Activated T-cell treated with anti-CD3 and anti-CD28 coated beads, Interleukin-2, amount 50 U/mL, for 4 hours (primary cell): ENCODE measurements around the gene TRIM67. TPM values are rescaled to one million over a fixed set of nuclear protein-coding genes. Genes with fewer than 3 reads are reported as not detected.
"Not testable (repeated sequence)": the region's sequence is repeated elsewhere in the genome, so short reads cannot be mapped to it uniquely, and the experiment has no call there.

ENCODE experiments used
- ATAC-seq, 2 donors: fragments of 200-7000 bp; cut with Tn5 transposase; one replicate each; pipeline ENCODE4 v1.10.0; 2021
- DNase-seq: peaks from one replicate; pipeline ENCODE4 v3.0.0-alpha.2; 2020
- H3K27me3 Mint-ChIP-seq: one replicate; pipeline ENCODE4 v1.8.0; 2021; ENCODE audit warnings: low read depth, mixed read lengths
- H3K36me3 Mint-ChIP-seq: one replicate; pipeline ENCODE4 v1.8.0; 2022; ENCODE audit warnings: mixed read lengths; ENCODE audit not compliant: insufficient read depth
- H3K4me1 Mint-ChIP-seq: one replicate; pipeline ENCODE4 v1.8.0; 2021; ENCODE audit warnings: low read depth, mixed read lengths
- H3K4me3 Mint-ChIP-seq: one replicate; pipeline ENCODE4 v1.8.0; 2021; ENCODE audit warnings: mild to moderate bottlenecking, moderate library complexity, mixed read lengths
- H3K9me3 Mint-ChIP-seq: one replicate; pipeline ENCODE4 v1.8.0; 2021; ENCODE audit warnings: mixed read lengths
- total RNA-seq, 3 donors: library from RNA; stranded (reverse); gene quantifications; one replicate each; pipeline ENCODE4 v1.2.1, GENCODE V29; 2021

Gene TRIM67
- total RNA-seq, 3 donors from 2014 or later: not detected

- H3K36me3 Mint-ChIP-seq: no peaks in the 10 kb centered on the region
These were observed 21.9 kb upstream of the TRIM67 start for GRCh38 chr1:231139659-231140654.

DNA sequence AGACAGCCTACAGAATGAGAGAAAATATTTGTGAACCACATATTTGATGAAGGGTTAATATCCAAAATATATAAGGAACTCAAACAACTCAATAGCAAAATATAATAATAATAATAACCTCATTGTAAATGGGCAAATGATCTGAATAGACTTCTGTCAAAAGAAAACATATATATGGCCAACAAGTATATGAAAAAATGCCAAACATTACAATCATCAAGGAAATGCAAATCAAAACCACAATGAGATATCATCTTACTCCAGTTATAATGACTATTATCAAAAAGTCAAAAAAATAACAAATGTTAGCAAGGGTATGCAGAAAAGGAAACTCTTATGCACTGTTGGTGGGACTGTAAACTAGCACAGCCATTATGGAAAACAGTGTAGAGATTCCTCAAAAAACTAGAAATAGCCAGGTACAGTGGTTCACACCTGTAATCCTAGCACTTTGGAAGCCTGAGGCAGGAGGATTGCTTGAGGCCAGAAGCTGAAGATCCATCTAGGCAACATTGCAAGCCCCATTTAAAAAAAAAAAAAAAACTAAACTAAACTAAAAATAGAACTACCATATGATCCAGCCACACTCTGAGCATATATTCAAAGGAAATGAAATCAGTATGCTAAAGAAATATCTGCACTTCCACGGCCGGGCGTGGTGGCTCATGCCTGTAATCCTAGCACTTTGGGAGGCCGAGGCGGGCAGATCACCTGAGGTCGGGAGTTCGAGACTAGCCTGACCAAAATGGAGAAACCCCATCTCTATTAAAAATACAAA, 17.3 kb upstream of the TRIM67 start:
- H3K9me3 Mint-ChIP-seq: no peaks in the 10 kb centered on the region
- no peaks in the 10 kb centered on the region for H3K4me1 Mint-ChIP-seq
- peaks cover 32% of the 10 kb centered on the region for H3K27me3 Mint-ChIP-seq
- no peaks in the 10 kb centered on the region for H3K36me3 Mint-ChIP-seq
- H3K4me3 Mint-ChIP-seq: no peak overlapping the region
- no peak for DNase-seq
- ATAC-seq: no peak

More at GRCh38 chr1:231139659-231140654, 21.9 kb upstream of the TRIM67 start:
- Mint-ChIP-seq H3K9me3 (no peaks in the 10 kb centered on the region), H3K4me1 (no peaks in the 10 kb centered on the region), H3K27me3 (peaks cover 29% of the 10 kb centered on the region), H3K4me3 (no peak overlapping the region)
- DNase-seq (no peak), ATAC-seq (no peak)

DNA sequence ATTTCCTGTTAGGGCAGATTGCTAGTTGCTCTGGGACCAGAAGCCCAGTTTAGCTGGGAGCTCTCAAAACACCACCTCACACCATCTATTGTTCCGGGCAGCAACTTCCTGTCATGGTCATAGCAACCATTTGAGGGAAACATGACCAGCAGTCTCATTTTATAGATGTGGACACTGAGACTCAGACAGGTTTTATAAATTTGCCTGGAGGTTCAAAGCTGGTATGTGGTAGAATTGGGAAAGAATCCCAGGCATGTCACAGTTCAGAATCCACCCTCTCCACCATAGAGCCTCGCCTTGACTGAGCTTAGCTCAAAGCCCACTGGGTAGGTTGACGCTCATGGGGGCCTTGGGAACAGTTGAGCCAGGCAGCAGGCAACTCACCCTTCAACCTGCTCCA, 14.0 kb upstream of the TRIM67 start:
- H3K9me3 Mint-ChIP-seq: peaks cover 11% of the 10 kb centered on the region
- ATAC-seq: no peak

GRCh38 chr1:231151811-231152210, 10.0 kb upstream of the TRIM67 start:
- Mint-ChIP-seq H3K27me3 (peaks cover 16% of the 10 kb centered on the region), H3K4me3 (no peak overlapping the region), H3K4me1 (no peaks in the 10 kb centered on the region), H3K9me3 (peaks cover 11% of the 10 kb centered on the region), H3K36me3 (no peaks in the 10 kb centered on the region)
- ATAC-seq (no peak), DNase-seq (no peak)

More for the DNA sequence above, 14.0 kb upstream of the TRIM67 start:
- DNase-seq: no peak
- no peaks in the 10 kb centered on the region for H3K36me3 Mint-ChIP-seq
- H3K27me3 Mint-ChIP-seq: peaks cover 15% of the 10 kb centered on the region
- no peaks in the 10 kb centered on the region for H3K4me1 Mint-ChIP-seq
- no peak overlapping the region for H3K4me3 Mint-ChIP-seq

- Mint-ChIP-seq H3K36me3 (no peaks in the 10 kb centered on the region), H3K9me3 (peaks cover 11% of the 10 kb centered on the region), H3K4me1 (no peaks in the 10 kb centered on the region), H3K27me3 (peaks cover 31% of the 10 kb centered on the region), H3K4me3 (no peak overlapping the region)
- ATAC-seq: no peak
- DNase-seq: no peak
These were observed 8.1 kb upstream of the TRIM67 start for GRCh38 chr1:231153726-231154125.

DNA sequence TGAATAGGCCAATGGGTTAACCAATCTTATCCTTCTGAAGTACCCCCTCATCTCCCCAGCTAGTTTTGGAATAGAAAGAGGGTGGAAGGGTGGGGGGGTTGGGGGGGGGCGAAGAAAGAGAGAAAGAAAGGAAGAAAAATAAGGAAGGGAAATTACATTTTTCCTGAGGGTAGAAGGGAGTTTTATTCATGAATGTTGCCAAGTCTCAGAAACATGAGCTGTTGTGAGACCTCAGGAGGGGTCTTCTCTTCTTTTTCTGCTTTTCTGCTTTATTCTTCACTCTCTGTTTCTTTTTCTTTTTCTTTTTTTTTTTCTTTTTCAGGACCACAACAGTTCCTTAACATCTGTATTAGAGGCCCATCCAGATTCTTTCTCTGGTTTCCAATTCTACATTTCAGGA, 6.0 kb upstream of the TRIM67 start:
- Mint-ChIP-seq H3K36me3 (no peaks in the 10 kb centered on the region), H3K4me3 (no peak overlapping the region), H3K9me3 (peaks cover 11% of the 10 kb centered on the region), H3K4me1 (peaks cover under 1% of the 10 kb centered on the region), H3K27me3 (peaks cover 50% of the 10 kb centered on the region)
- ATAC-seq: no peak
- DNase-seq: no peak

DNA sequence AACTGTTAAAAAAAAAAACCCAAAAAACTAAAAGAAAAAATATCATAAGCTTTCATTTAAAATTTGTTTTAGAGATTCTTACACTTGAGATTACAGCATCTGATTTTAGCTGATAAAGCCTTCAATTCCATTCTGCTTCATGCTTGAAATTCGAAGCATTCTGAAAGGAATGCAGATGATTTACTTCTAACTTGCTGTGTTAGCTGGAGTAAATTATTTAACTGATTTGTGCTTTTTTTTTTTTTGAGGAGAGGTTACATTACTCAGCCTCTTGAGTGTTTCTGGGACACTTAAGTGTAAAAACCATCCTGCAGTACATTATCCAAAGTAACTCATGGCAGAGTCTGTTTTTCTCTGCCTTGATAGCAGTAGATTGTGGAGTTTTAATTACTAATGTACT, 4.5 kb upstream of the TRIM67 start:
- peaks cover 56% of the 10 kb centered on the region for H3K27me3 Mint-ChIP-seq
- H3K9me3 Mint-ChIP-seq: peaks cover 6% of the 10 kb centered on the region
- DNase-seq (no peak), ATAC-seq (no peak)
- no peak overlapping the region for H3K4me3 Mint-ChIP-seq
- H3K4me1 Mint-ChIP-seq: peaks cover 2% of the 10 kb centered on the region
- no peaks in the 10 kb centered on the region for H3K36me3 Mint-ChIP-seq

- not testable (repeated sequence) for DNase-seq, H3K36me3 Mint-ChIP-seq, H3K9me3 Mint-ChIP-seq, H3K4me1 Mint-ChIP-seq, ATAC-seq, H3K4me3 Mint-ChIP-seq
- peaks cover 59% of the 10 kb centered on the region for H3K27me3 Mint-ChIP-seq
These were observed 3.7 kb upstream of the TRIM67 start for GRCh38 chr1:231158141-231158540.

GRCh38 chr1:231159202-231159962, 2.5 kb upstream of the TRIM67 start:
- peaks cover 2% of the 10 kb centered on the region for H3K4me1 Mint-ChIP-seq
- peaks cover 66% of the 10 kb centered on the region for H3K27me3 Mint-ChIP-seq
- H3K36me3 Mint-ChIP-seq: no peaks in the 10 kb centered on the region
- DNase-seq (no peak), ATAC-seq (no peak)
- H3K4me3 Mint-ChIP-seq: no peak overlapping the region
- H3K9me3 Mint-ChIP-seq: no peaks in the 10 kb centered on the region

- no peak overlapping the region for H3K4me3 Mint-ChIP-seq
- H3K4me1 Mint-ChIP-seq: peaks cover 2% of the 10 kb centered on the region
- H3K36me3 Mint-ChIP-seq: no peaks in the 10 kb centered on the region
- ATAC-seq (no peak), DNase-seq (no peak)
- H3K27me3 Mint-ChIP-seq: peaks cover 69% of the 10 kb centered on the region
- no peaks in the 10 kb centered on the region for H3K9me3 Mint-ChIP-seq
These were observed 1.7 kb upstream of the TRIM67 start for GRCh38 chr1:231159963-231160761.

DNA sequence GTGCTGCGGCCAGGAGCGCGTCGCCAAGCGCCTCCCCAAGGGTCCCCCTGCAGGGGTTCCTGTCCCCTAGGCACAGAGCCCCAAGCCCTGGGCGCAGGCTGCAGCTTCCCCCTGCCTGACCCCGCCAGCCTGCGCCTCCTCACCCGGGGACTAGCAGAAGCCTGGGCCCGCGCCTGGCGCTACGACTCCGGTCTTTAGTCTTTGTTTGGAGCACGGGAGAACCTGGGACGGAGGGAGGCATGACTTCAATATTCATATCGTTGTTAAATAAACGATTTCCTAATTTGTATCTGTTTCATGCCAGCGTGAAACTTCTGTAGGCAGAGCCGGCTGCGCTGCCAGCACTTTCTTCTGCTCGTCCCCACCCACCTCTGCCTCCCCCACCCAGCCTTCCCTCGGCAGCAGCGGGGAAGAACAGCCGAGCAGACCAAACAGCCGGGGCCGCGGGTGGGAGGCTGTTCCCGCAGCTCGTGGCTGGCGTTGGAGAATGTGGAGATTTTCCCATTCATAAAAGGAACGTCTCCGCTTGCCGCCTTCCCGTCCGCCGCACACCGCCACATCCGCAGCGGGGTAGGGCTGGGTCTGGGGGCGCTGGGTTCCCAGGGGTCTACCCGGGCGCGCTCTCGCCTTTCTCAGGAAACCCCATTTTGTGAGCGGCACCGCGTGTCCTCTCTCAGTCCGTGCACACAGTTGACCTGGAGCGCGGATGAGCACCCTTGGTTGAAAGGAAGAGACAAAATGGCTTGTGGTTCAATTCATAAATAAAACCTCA, 777 bp upstream of the TRIM67 start:
- H3K4me3 Mint-ChIP-seq: no peak overlapping the region
- peaks cover 67% of the 10 kb centered on the region for H3K27me3 Mint-ChIP-seq
- no peak for ATAC-seq
- H3K4me1 Mint-ChIP-seq: peaks cover 2% of the 10 kb centered on the region
- no peak for DNase-seq
- H3K9me3 Mint-ChIP-seq: no peaks in the 10 kb centered on the region
- no peaks in the 10 kb centered on the region for H3K36me3 Mint-ChIP-seq

GRCh38 chr1:231162297-231162969, 575 bp downstream of the TRIM67 start:
- peaks cover 2% of the 10 kb centered on the region for H3K4me1 Mint-ChIP-seq
- ATAC-seq: peak; percentile 59 to 66
- DNase-seq: no peak
- no peaks in the 10 kb centered on the region for H3K9me3 Mint-ChIP-seq
- H3K4me3 Mint-ChIP-seq: no peak overlapping the region
- H3K27me3 Mint-ChIP-seq: peaks cover 60% of the 10 kb centered on the region
- no peaks in the 10 kb centered on the region for H3K36me3 Mint-ChIP-seq
